GM12878 (cell line): ENCODE data around the gene PTCRA. TPM values are rescaled to one million over a fixed set of nuclear protein-coding genes. Genes with fewer than 3 reads are reported as not detected.

Experiments used
- ATF7 ChIP-seq: fragments of 450-650 bp; IDR thresholded peaks from 2 replicates; pipeline ENCODE4 v1.6.1; 2016; ENCODE audit warnings: low read depth, mild to moderate bottlenecking
- FOXK2 ChIP-seq: fragments of 450-650 bp; IDR thresholded peaks from 2 replicates; pipeline ENCODE4 v1.6.1; 2017; ENCODE audit warnings: mild to moderate bottlenecking, moderate library complexity
- IRF3 ChIP-seq: fragments of 450-650 bp; IDR thresholded peaks from 2 replicates; pipeline ENCODE4 v1.6.1; 2014; ENCODE audit warnings: mild to moderate bottlenecking
- IRF4 ChIP-seq: IDR thresholded peaks from 2 replicates; pipeline ENCODE4 v1.6.1; 2011; ENCODE audit warnings: low read depth, low read length
- MXI1 ChIP-seq: fragments of 150-350 bp; IDR thresholded peaks from 2 replicates; pipeline ENCODE4 v1.6.1; 2011; ENCODE audit warnings: low read depth, mild to moderate bottlenecking, inconsistent platforms, low read length, improper control_type of control experiment
- MYB ChIP-seq: fragments of 150-350 bp; IDR thresholded peaks from 2 replicates; pipeline ENCODE4 v1.6.1; 2014; ENCODE audit warnings: mild to moderate bottlenecking, low read depth, low read length, borderline replicate concordance
- PML ChIP-seq: IDR thresholded peaks from 2 replicates; pipeline ENCODE4 v1.6.1; 2012; ENCODE audit warnings: low read length, inconsistent platforms
- PRDM15 ChIP-seq: fragments of 450-650 bp; formaldehyde crosslinking; IDR thresholded peaks from 2 replicates; pipeline ENCODE4 v1.4.0; 2020; ENCODE audit warnings: mild to moderate bottlenecking, moderate library complexity
- RBBP5 ChIP-seq: fragments of 200-600 bp; sonication (generic); conservative IDR thresholded peaks from 2 replicates; pipeline ENCODE4 v1.6.1; 2016
- SKIL ChIP-seq: fragments of 450-650 bp; IDR thresholded peaks from 2 replicates; pipeline ENCODE4 v1.6.1; 2017; ENCODE audit warnings: mild to moderate bottlenecking, low read depth, inconsistent platforms; ENCODE audit not compliant: poor library complexity, severe bottlenecking
- SRF ChIP-seq, 2 experiments: IDR thresholded peaks; 2 replicates each; pipeline ENCODE4 v1.6.1; 2011; ENCODE audit warnings: low read depth in 2 of 2, low read length in 2 of 2, mild to moderate bottlenecking in 1 of 2, moderate library complexity in 1 of 2
- SUPT20H ChIP-seq: IDR thresholded peaks from 2 replicates; pipeline ENCODE4 v1.6.1; 2011; ENCODE audit warnings: low read depth, mild to moderate bottlenecking, low read length, moderate library complexity, borderline replicate concordance; ENCODE audit not compliant: control insufficient read depth
- TAF1 ChIP-seq: IDR thresholded peaks from 2 replicates; pipeline ENCODE4 v1.6.1; 2011; ENCODE audit warnings: mild to moderate bottlenecking, low read depth, low read length, borderline replicate concordance
- TCF7 ChIP-seq: IDR thresholded peaks from 2 replicates; pipeline ENCODE4 v1.6.1; 2014; ENCODE audit warnings: antibody characterized with exemption, borderline replicate concordance
- YBX1 ChIP-seq: fragments of 450-650 bp; IDR thresholded peaks from 2 replicates; pipeline ENCODE4 v1.6.1; 2016; ENCODE audit warnings: antibody characterized with exemption
- ZBTB4 ChIP-seq: fragments of 450-650 bp; formaldehyde crosslinking; IDR thresholded peaks from 2 replicates; pipeline ENCODE4 v1.4.0; 2022; ENCODE audit warnings: mild to moderate bottlenecking, moderate library complexity
- ZNF217 ChIP-seq: fragments of 450-650 bp; IDR thresholded peaks from 2 replicates; pipeline ENCODE4 v1.6.1; 2017; ENCODE audit warnings: antibody characterized with exemption, mild to moderate bottlenecking
- ZNF274 ChIP-seq: IDR thresholded peaks from one replicate; pipeline ENCODE4 v1.8.0; 2011; ENCODE audit not compliant: insufficient read length, insufficient read depth
- ZNF384 ChIP-seq: IDR thresholded peaks from 2 replicates; pipeline ENCODE4 v1.6.1; 2012; ENCODE audit warnings: low read depth, mild to moderate bottlenecking, low read length, improper control_type of control experiment, borderline replicate concordance
- ZNF622 ChIP-seq: fragments of 450-650 bp; IDR thresholded peaks from 2 replicates; pipeline ENCODE4 v1.6.1; 2017; ENCODE audit warnings: mild to moderate bottlenecking, inconsistent platforms
- polyA plus RNA-seq, 11 experiments: library from polyadenylated mRNA; depleted of rRNA in 4 of 11; unstranded in 6 of 11; stranded (reverse) in 5 of 11; fragments of >200 nt; fragmentation: Nextera tagmentation in 4 of 11; fragmentation: Illumina TruSeq in 1 of 11; extraction: Ambion mirVana in 4 of 11; extraction: Trizol in 1 of 11; gene quantifications; 1 replicate in 1 of 11; 2 replicates in 10 of 11; pipeline versions ENCODE4 v1.2.1 to v1.2.3, GENCODE V29; 2011 to 2016; ENCODE audit warnings: inconsistent platforms in 2 of 11, missing spikeins in 2 of 11, low read depth in 1 of 11
- total RNA-seq, 4 experiments: library from RNA; depleted of rRNA in 3 of 4; stranded (reverse); fragments of >200 nt in 3 of 4; fragmentation: Illumina TruSeq in 1 of 4; extraction: Trizol in 1 of 4; gene quantifications; 2 replicates each; pipeline versions ENCODE4 v1.2.1 to v1.2.3, GENCODE V29; 2013 to 2021

The PTCRA gene
- total and polyA plus RNA-seq, 10 of the 15 experiments (the other 5 are each of a cell fraction or from before 2014, with no cell fraction given), result 0.10 to 1.1 (median 0.19) TPM; not detected in 4

GRCh38 chr6:42928986-42929820, 13.3 kb downstream of the PTCRA start, which contains the start of gene CNPY3 (continued):
- no peak for TF ChIP-seq PRDM15 (CRISPR knock-in tag)
- TF ChIP-seq ZNF217, result no peak
- peak; percentile 67 for TF ChIP-seq SKIL
- TF ChIP-seq PML, result peak; percentile 95
- TF ChIP-seq MYB, result no peak
- TF ChIP-seq ZNF274, result no peak
- no peak for TF ChIP-seq SUPT20H
- TF ChIP-seq ZBTB4 (CRISPR knock-in tag), result no peak
- peak; percentile 65 for TF ChIP-seq TAF1
- TF ChIP-seq SRF (IDR thresholded peaks at IDR 0.05; ENCODE audit: low read depth in 2 of 2, low read length in 2 of 2), result no peak
- TF ChIP-seq FOXK2, result peak; percentile 87
- TF ChIP-seq ZNF384, result no peak
- TF ChIP-seq RBBP5, result no peak
- no peak; the same call in 1 of the 2 replicates for TF ChIP-seq ATF7
- peak; percentile 86 for TF ChIP-seq MXI1
- no peak for TF ChIP-seq TCF7
- peak; percentile 94 for TF ChIP-seq IRF3
- no peak for TF ChIP-seq ZNF622
- TF ChIP-seq YBX1, result no peak
- no peak for TF ChIP-seq IRF4
